H9 (cell line): ENCODE data around the gene HSPB1. TPM values are rescaled to one million over a fixed set of nuclear protein-coding genes. Genes with fewer than 3 reads are reported as not detected.

Experiments used
- DNase-seq: peaks from one replicate; pipeline ENCODE4 v3.0.0-alpha.2; 2017
- H2AFZ ChIP-seq: one replicate; pipeline ENCODE4 v1.6.1; 2013; ENCODE audit warnings: mild to moderate bottlenecking, low read length, control low read depth, moderate library complexity
- H2AK5ac ChIP-seq: 2 replicates; pipeline ENCODE4 v1.6.1; 2013; ENCODE audit warnings: low read length, control low read depth, mixed read lengths; ENCODE audit not compliant: insufficient read length
- H2BK120ac ChIP-seq: one replicate; pipeline ENCODE4 v1.6.1; 2013; ENCODE audit warnings: low read depth, mild to moderate bottlenecking, low read length, control low read depth, inconsistent platforms; ENCODE audit not compliant: poor library complexity, severe bottlenecking
- H2BK12ac ChIP-seq: 2 replicates; pipeline ENCODE4 v1.6.1; 2013; ENCODE audit warnings: low read length, control low read depth, mixed read lengths, low read depth; ENCODE audit not compliant: insufficient read length
- H2BK15ac ChIP-seq: 2 replicates; pipeline ENCODE4 v1.6.1; 2013; ENCODE audit warnings: low read depth, low read length, control low read depth
- H2BK20ac ChIP-seq: one replicate; pipeline ENCODE4 v1.6.1; 2013; ENCODE audit warnings: low read depth, mild to moderate bottlenecking, low read length, control low read depth, inconsistent platforms; ENCODE audit not compliant: poor library complexity, severe bottlenecking
- H2BK5ac ChIP-seq: 2 replicates; pipeline ENCODE4 v1.6.1; 2013; ENCODE audit warnings: low read length, control low read depth, mixed read lengths; ENCODE audit not compliant: insufficient read length
- H3K14ac ChIP-seq: 2 replicates; pipeline ENCODE4 v1.6.1; 2013; ENCODE audit warnings: low read length, control low read depth; ENCODE audit not compliant: insufficient read depth
- H3K18ac ChIP-seq: 2 replicates; pipeline ENCODE4 v1.6.1; 2013; ENCODE audit warnings: low read depth, mild to moderate bottlenecking, mixed read lengths, low read length, control low read depth; ENCODE audit not compliant: insufficient read length
- H3K23ac ChIP-seq: 2 replicates; pipeline ENCODE4 v1.6.1; 2013; ENCODE audit warnings: low read length, control low read depth, mixed read lengths, low read depth; ENCODE audit not compliant: insufficient read length
- H3K23me2 ChIP-seq: 2 replicates; pipeline ENCODE4 v1.6.1; 2013; ENCODE audit warnings: low read depth, mild to moderate bottlenecking, mixed read lengths, low read length, control low read depth; ENCODE audit not compliant: insufficient read length, poor library complexity, severe bottlenecking
- H3K27ac ChIP-seq: 2 replicates; pipeline ENCODE4 v1.5.1; 2013; ENCODE audit warnings: low read length, control low read depth, mixed read lengths, low read depth; ENCODE audit not compliant: insufficient read length
- H3K27me3 ChIP-seq: 2 replicates; pipeline ENCODE4 v1.6.1; 2013; ENCODE audit warnings: low read length, control low read depth, inconsistent platforms; ENCODE audit not compliant: insufficient read depth
- H3K4ac ChIP-seq: 2 replicates; pipeline ENCODE4 v1.6.1; 2013; ENCODE audit warnings: low read depth, mild to moderate bottlenecking, control low read depth, inconsistent platforms, low read length, moderate library complexity
- H3K4me1 ChIP-seq: 2 replicates; pipeline ENCODE4 v1.6.1; 2013; ENCODE audit warnings: low read length, control low read depth, inconsistent platforms; ENCODE audit not compliant: insufficient read depth
- H3K4me2 ChIP-seq: 2 replicates; pipeline ENCODE4 v1.6.1; 2013; ENCODE audit warnings: low read length, control low read depth, mixed read lengths; ENCODE audit not compliant: insufficient read length, insufficient read depth
- H3K56ac ChIP-seq: 2 replicates; pipeline ENCODE4 v1.6.1; 2013; ENCODE audit warnings: low read depth, mild to moderate bottlenecking, mixed read lengths, low read length, control low read depth; ENCODE audit not compliant: insufficient read length
- H3K79me1 ChIP-seq: 2 replicates; pipeline ENCODE4 v1.6.1; 2013; ENCODE audit warnings: low read depth, mild to moderate bottlenecking, moderate library complexity, low read length, control low read depth, inconsistent platforms; ENCODE audit not compliant: insufficient read depth, poor library complexity, severe bottlenecking
- H3K79me2 ChIP-seq: 2 replicates; pipeline ENCODE4 v1.6.1; 2013; ENCODE audit warnings: low read length, control low read depth, inconsistent platforms; ENCODE audit not compliant: insufficient read depth
- H3K9ac ChIP-seq: 2 replicates; pipeline ENCODE4 v1.6.1; 2013; ENCODE audit warnings: low read length, control low read depth, mixed read lengths; ENCODE audit not compliant: insufficient read length; ENCODE audit errors: extremely low read depth
- H3K9me3 ChIP-seq: one replicate; pipeline ENCODE4 v1.6.1; 2013; ENCODE audit warnings: low read depth, low read length, inconsistent platforms; ENCODE audit not compliant: control insufficient read depth
- H3T11ph ChIP-seq: one replicate; pipeline ENCODE4 v1.6.1; 2013; ENCODE audit warnings: mild to moderate bottlenecking, low read length, control low read depth, inconsistent platforms
- H4K20me1 ChIP-seq: one replicate; pipeline ENCODE4 v1.6.1; 2013; ENCODE audit not compliant: control insufficient read depth, insufficient read length, insufficient read depth
- H4K5ac ChIP-seq: 2 replicates; pipeline ENCODE4 v1.6.1; 2013; ENCODE audit warnings: low read depth, mild to moderate bottlenecking, mixed read lengths, low read length, control low read depth; ENCODE audit not compliant: insufficient read length
- H4K8ac ChIP-seq: replicated peaks from 2 replicates; pipeline ENCODE4 v1.6.1; 2013; ENCODE audit warnings: low read length, control low read depth, mixed read lengths, low read depth; ENCODE audit not compliant: insufficient read length
- H4K91ac ChIP-seq: 2 replicates; pipeline ENCODE4 v1.6.1; 2013; ENCODE audit warnings: low read depth, mild to moderate bottlenecking, moderate library complexity, mixed read lengths, low read length, control low read depth; ENCODE audit not compliant: insufficient read length
- H3K27ac Mint-ChIP-seq, 3 experiments: 2 replicates in 2 of 3; 3 replicates in 1 of 3; pipeline ENCODE4 v1.8.0; 2020 to 2021; ENCODE audit warnings: mixed read lengths in 3 of 3, mild to moderate bottlenecking in 1 of 3, moderate library complexity in 1 of 3
- H3K27me3 Mint-ChIP-seq: 2 replicates; pipeline ENCODE4 v1.8.0; 2021; ENCODE audit warnings: low read depth, mild to moderate bottlenecking, moderate library complexity, mixed read lengths
- H3K36me3 Mint-ChIP-seq, 3 experiments: 2 replicates in 2 of 3; 3 replicates in 1 of 3; pipeline ENCODE4 v1.8.0; 2020 to 2021; ENCODE audit warnings: low read depth in 3 of 3, mixed read lengths in 3 of 3; ENCODE audit not compliant: insufficient read depth in 1 of 3
- H3K4me1 Mint-ChIP-seq, 2 experiments: 2 replicates each; pipeline ENCODE4 v1.8.0; 2020; ENCODE audit warnings: mixed read lengths in 2 of 2
- H3K4me3 Mint-ChIP-seq, 2 experiments: 2 replicates in 1 of 2; 3 replicates in 1 of 2; pipeline ENCODE4 v1.8.0; 2020 to 2021; ENCODE audit warnings: mild to moderate bottlenecking in 2 of 2, mixed read lengths in 2 of 2, moderate library complexity in 1 of 2
- H3K9me3 Mint-ChIP-seq, 2 experiments: 2 replicates in 1 of 2; 3 replicates in 1 of 2; pipeline ENCODE4 v1.8.0; 2020; ENCODE audit warnings: mild to moderate bottlenecking in 2 of 2, mixed read lengths in 2 of 2, moderate library complexity in 1 of 2
- WGBS: extraction: QIAGEN DNeasy Blood & Tissue Kit; methylation state at CpG from one replicate; pipeline ENCODE4 v1.1.7; 2013; ENCODE audit warnings: missing lambda C conversion rate, low lambda C conversion rate, mixed read lengths; ENCODE audit not compliant: insufficient read length; ENCODE audit errors: extremely low coverage; 5-methylcytosine and 5-hydroxymethylcytosine counted together
- total RNA-seq: library from RNA; stranded (reverse); gene quantifications from 2 replicates; pipeline ENCODE4 v1.2.1, GENCODE V29; 2021
- TF ChIP-seq, protein P1 (sequence below): fragments of 200-600 bp; sonication (generic); conservative IDR thresholded peaks from 3 replicates; pipeline ENCODE4 v1.8.0; 2021; ENCODE audit warnings: antibody characterized with exemption, mild to moderate bottlenecking

Gene HSPB1
- total RNA-seq, 1 experiment from 2014 or later: 186 TPM

DNA sequence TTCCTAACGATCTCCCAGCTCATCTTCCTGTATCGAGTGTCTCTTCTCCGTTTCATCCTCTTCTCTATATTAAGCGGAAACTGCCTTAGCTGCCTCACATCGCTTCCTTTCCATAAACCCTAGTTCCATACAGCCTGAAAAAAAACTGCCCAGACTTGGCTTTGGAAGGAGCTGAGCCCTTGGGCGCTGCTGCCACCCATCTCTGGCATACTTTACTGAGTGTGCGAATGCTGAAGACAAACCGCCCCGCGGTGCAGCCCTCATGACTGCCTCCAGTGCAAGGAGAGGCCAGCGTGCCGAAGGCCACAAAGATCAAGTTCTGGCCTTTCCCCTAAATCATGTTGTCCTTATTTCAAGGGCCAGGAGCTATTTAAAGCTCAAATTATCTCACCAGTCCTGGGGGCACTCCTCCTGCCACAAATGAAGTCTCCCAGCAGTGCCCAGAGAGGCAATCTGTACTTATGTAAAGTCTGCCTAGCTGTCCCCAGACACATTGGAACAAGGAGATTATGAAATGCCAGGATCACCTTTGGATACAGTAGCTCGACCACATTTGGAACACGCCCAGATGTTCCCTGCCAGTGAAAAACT is 31.1 kb downstream of the HSPB1 start:
- Histone ChIP-seq H3K23ac (no peak overlapping the region), H2AK5ac (no peak overlapping the region), H3K18ac (no peak overlapping the region), H2BK12ac (no peak overlapping the region), H4K20me1 (no peaks in the 10 kb centered on the region), H3K56ac (no peak overlapping the region), H4K91ac (no peak overlapping the region), H3K79me1 (peaks cover 10% of the 10 kb centered on the region), H3K23me2 (no peaks in the 10 kb centered on the region), H4K5ac (no peak overlapping the region), H3K27me3 (no peaks in the 10 kb centered on the region), H3K79me2 (peaks cover 62% of the 10 kb centered on the region; the same call in 1 of the 2 replicates), H3K14ac (no peak overlapping the region), H4K8ac (no peak overlapping the region), H3K9ac (no peak overlapping the region), H3K4ac (no peak overlapping the region), H3K4me2 (no peak overlapping the region), H3K4me1 (no peaks in the 10 kb centered on the region; the same call in 1 of the 2 replicates), H3K9me3 (no peaks in the 10 kb centered on the region), H2BK5ac (no peak overlapping the region), H3K27ac (no peak overlapping the region), H2AFZ (no peak overlapping the region), H2BK15ac (no peak overlapping the region), H2BK20ac (no peak overlapping the region), H2BK120ac (no peak overlapping the region), H3T11ph (no peak overlapping the region)
- H3K36me3 Mint-ChIP-seq: peaks cover 36 to 51% (median 47%) of the 10 kb centered on the region in 3 experiments; a peak in 6 of 7 replicates
- H3K4me1 Mint-ChIP-seq: peaks cover 6 to 20% of the 10 kb centered on the region in 2 experiments; a peak in 3 of 4 replicates
- peak overlapping the region; percentile 12 to 79 (median 32); a peak in 3 of 7 replicates for H3K27ac Mint-ChIP-seq
- no peak for DNase-seq
- no peaks in the 10 kb centered on the region for H3K27me3 Mint-ChIP-seq
- H3K4me3 Mint-ChIP-seq: no peak overlapping the region
- WGBS: no CpG with 5 or more reads among the region's 14 CpGs
- no peaks in the 10 kb centered on the region for H3K9me3 Mint-ChIP-seq
- TF ChIP-seq, protein P1, sequence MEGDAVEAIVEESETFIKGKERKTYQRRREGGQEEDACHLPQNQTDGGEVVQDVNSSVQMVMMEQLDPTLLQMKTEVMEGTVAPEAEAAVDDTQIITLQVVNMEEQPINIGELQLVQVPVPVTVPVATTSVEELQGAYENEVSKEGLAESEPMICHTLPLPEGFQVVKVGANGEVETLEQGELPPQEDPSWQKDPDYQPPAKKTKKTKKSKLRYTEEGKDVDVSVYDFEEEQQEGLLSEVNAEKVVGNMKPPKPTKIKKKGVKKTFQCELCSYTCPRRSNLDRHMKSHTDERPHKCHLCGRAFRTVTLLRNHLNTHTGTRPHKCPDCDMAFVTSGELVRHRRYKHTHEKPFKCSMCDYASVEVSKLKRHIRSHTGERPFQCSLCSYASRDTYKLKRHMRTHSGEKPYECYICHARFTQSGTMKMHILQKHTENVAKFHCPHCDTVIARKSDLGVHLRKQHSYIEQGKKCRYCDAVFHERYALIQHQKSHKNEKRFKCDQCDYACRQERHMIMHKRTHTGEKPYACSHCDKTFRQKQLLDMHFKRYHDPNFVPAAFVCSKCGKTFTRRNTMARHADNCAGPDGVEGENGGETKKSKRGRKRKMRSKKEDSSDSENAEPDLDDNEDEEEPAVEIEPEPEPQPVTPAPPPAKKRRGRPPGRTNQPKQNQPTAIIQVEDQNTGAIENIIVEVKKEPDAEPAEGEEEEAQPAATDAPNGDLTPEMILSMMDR: no peak
